ENCODE data around the gene TXNDC16.
A peak's percentile ranks its signal among the peaks of the same experiment; 100 is the strongest.

TXNDC16 gene

GRCh38 chr14:52563120-52563519 is 10.8 kb upstream of the TXNDC16 start (continued):
- TF ChIP-seq REST (tag by site-specific recombination; IDR thresholded peaks at IDR 0.05) (no peak), KLF8 (tag by site-specific recombination; IDR thresholded peaks at IDR 0.05) (peak; percentile 40; the same call in 1 of the 2 replicates), ZNF560 (tag by site-specific recombination; IDR thresholded peaks at IDR 0.05; ENCODE audit: borderline replicate concordance) (no peak), ZNF660 (tag by site-specific recombination; IDR thresholded peaks at IDR 0.05) (no peak), ZFP37 (tag by site-specific recombination; IDR thresholded peaks at IDR 0.05) (0 out of 2 replicates have a peak, but pooled peaks have one; percentile 43), YY2 (tag by site-specific recombination; IDR thresholded peaks at IDR 0.05) (no peak), ZNF549 (tag by site-specific recombination; IDR thresholded peaks at IDR 0.05) (no peak), KLF17 (tag by site-specific recombination; IDR thresholded peaks at IDR 0.05) (no peak), GFI1B (tag by site-specific recombination; IDR thresholded peaks at IDR 0.05) (peak; percentile 73), ZNF394 (tag by site-specific recombination; IDR thresholded peaks at IDR 0.05; ENCODE audit: borderline replicate concordance) (peak; percentile 42; the same call in 1 of the 2 replicates), ZNF350 (tag by site-specific recombination; IDR thresholded peaks at IDR 0.05) (no peak), ZNF239 (tag by site-specific recombination; IDR thresholded peaks at IDR 0.05) (no peak), SETDB1 (IDR thresholded peaks at IDR 0.05; ENCODE audit: insufficient read length, low read length) (no peak), ZNF26 (tag by site-specific recombination; IDR thresholded peaks at IDR 0.05) (no peak), FEZF1 (tag by site-specific recombination; IDR thresholded peaks at IDR 0.05) (no peak), ZBTB17 (tag by site-specific recombination; IDR thresholded peaks at IDR 0.05) (peak; percentile 29; the same call in 1 of the 2 replicates), SCRT2 (tag by site-specific recombination; IDR thresholded peaks at IDR 0.05) (no peak), ZNF645 (tag by site-specific recombination; IDR thresholded peaks at IDR 0.05) (no peak), ZXDB (tag by site-specific recombination; IDR thresholded peaks at IDR 0.05) (no peak), ZFHX2 (tag by site-specific recombination; conservative IDR thresholded peaks at IDR 0.05) (no peak), ZNF341 (tag by site-specific recombination; IDR thresholded peaks at IDR 0.05; ENCODE audit: low read depth) (no peak)
- TF ChIP-seq, protein P1, sequence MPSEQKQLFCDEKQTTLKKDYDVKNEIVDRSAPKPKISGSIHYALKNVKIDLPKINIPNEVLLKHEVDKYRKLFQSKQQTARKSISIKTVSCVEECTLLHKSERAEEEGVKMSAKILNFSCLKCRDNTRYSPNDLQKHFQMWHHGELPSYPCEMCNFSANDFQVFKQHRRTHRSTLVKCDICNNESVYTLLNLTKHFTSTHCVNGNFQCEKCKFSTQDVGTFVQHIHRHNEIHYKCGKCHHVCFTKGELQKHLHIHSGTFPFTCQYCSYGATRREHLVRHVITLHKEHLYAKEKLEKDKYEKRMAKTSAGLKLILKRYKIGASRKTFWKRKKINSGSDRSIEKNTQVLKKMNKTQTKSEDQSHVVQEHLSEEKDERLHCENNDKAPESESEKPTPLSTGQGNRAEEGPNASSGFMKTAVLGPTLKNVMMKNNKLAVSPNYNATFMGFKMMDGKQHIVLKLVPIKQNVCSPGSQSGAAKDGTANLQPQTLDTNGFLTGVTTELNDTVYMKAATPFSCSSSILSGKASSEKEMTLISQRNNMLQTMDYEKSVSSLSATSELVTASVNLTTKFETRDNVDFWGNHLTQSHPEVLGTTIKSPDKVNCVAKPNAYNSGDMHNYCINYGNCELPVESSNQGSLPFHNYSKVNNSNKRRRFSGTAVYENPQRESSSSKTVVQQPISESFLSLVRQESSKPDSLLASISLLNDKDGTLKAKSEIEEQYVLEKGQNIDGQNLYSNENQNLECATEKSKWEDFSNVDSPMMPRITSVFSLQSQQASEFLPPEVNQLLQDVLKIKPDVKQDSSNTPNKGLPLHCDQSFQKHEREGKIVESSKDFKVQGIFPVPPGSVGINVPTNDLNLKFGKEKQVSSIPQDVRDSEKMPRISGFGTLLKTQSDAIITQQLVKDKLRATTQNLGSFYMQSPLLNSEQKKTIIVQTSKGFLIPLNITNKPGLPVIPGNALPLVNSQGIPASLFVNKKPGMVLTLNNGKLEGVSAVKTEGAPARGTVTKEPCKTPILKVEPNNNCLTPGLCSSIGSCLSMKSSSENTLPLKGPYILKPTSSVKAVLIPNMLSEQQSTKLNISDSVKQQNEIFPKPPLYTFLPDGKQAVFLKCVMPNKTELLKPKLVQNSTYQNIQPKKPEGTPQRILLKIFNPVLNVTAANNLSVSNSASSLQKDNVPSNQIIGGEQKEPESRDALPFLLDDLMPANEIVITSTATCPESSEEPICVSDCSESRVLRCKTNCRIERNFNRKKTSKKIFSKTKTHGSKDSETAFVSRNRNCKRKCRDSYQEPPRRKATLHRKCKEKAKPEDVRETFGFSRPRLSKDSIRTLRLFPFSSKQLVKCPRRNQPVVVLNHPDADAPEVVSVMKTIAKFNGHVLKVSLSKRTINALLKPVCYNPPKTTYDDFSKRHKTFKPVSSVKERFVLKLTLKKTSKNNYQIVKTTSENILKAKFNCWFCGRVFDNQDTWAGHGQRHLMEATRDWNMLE (tag by site-specific recombination; conservative IDR thresholded peaks at IDR 0.05; ENCODE audit: low read depth): no peak
- TF ChIP-seq, protein P2, sequence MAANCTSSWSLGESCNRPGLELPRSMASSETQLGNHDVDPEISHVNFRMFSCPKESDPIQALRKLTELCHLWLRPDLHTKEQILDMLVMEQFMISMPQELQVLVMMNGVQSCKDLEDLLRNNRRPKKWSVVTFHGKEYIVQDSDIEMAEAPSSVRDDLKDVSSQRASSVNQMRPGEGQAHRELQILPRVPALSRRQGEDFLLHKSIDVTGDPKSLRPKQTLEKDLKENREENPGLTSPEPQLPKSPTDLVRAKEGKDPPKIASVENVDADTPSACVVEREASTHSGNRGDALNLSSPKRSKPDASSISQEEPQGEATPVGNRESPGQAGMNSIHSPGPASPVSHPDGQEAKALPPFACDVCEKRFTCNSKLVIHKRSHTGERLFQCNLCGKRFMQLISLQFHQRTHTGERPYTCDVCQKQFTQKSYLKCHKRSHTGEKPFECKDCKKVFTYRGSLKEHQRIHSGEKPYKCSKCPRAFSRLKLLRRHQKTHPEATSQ (tag by site-specific recombination; IDR thresholded peaks at IDR 0.05): no peak
- TF ChIP-seq, protein P3, sequence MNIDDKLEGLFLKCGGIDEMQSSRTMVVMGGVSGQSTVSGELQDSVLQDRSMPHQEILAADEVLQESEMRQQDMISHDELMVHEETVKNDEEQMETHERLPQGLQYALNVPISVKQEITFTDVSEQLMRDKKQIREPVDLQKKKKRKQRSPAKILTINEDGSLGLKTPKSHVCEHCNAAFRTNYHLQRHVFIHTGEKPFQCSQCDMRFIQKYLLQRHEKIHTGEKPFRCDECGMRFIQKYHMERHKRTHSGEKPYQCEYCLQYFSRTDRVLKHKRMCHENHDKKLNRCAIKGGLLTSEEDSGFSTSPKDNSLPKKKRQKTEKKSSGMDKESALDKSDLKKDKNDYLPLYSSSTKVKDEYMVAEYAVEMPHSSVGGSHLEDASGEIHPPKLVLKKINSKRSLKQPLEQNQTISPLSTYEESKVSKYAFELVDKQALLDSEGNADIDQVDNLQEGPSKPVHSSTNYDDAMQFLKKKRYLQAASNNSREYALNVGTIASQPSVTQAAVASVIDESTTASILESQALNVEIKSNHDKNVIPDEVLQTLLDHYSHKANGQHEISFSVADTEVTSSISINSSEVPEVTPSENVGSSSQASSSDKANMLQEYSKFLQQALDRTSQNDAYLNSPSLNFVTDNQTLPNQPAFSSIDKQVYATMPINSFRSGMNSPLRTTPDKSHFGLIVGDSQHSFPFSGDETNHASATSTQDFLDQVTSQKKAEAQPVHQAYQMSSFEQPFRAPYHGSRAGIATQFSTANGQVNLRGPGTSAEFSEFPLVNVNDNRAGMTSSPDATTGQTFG (tag by site-specific recombination; IDR thresholded peaks at IDR 0.05; ENCODE audit: borderline replicate concordance): no peak

Data from HEK293 (cell line).